ENCODE data around the gene ZKSCAN3.
"Not testable (repeated sequence)": the region's sequence is repeated elsewhere in the genome, so short reads cannot be mapped to it uniquely, and the experiment has no call there.

Gene ZKSCAN3

DNA sequence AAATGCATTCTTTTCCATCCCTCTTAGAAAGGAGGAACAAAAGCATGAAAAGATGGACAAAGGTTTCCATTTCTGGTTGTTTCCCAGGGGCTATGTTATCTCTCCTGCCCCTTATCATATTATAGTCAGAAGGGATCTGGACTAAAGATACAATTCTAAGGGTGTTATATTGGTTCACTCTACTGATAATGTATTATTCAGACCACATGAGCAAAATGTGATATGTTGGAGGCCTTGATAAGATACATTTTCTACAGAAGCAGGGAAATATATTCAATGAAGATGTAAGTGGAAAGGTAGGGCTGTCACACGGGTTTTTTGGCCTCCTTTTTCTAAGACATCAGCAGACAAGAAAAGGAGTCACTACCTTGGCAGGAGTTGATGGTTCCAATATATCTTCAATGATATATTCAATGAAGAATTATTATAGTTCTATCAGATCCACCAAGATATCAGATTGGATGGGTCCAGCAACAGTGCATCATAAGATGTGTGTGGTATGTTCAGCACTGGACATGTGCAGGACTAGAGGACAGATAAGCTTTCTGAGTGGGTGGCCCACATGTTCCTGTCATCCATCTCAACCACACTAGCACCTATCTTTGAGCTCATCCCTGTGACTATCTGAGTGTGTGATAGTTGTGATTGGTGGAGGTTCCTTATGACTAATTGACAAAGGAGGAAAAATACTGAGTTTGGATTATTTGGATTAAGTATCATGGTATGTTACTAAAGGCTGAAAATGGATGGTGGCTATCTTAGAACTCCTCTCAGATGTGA is 5.7 kb upstream of the ZKSCAN3 start:
- no peak for DNase-seq

DNA sequence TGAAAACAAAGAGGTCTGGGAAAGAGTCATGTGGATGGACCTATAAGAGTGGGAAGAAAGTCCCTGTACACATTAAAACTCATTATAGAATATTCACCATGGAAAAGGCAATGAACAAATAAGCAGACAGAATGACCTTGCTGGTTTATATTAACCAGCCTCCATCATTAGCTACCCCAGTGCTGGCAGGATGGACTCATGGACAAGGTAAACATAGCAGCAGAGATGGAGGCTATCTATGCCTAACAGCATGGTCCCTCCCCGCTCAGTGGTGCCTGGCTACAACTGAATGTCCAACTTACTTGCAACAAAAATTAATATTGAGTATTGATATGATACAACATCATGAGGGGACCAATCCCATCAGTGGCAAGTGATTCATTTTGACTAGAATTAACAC is 4.5 kb upstream of the ZKSCAN3 start:
- DNase-seq, result no peak

DNA sequence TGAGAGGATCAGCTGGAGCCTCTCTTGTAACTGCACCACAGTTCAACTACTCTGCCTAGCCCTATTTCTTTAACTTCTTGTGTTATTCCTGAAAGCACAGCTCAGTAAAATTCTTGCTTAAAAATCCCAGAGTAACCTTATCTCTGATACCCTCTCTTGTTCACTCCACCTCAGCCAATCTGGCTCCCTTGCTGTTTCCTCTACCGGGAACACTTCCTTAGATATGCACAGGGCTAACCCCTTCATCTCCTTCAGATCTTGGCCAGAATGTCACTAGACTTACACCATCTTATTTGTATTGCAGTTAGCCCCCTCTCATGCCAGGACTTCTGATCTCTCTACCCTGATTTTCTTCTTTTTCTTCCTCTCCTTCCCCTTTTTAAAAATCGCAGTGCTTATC is 2.6 kb upstream of the ZKSCAN3 start:
- no peak for DNase-seq

DNA sequence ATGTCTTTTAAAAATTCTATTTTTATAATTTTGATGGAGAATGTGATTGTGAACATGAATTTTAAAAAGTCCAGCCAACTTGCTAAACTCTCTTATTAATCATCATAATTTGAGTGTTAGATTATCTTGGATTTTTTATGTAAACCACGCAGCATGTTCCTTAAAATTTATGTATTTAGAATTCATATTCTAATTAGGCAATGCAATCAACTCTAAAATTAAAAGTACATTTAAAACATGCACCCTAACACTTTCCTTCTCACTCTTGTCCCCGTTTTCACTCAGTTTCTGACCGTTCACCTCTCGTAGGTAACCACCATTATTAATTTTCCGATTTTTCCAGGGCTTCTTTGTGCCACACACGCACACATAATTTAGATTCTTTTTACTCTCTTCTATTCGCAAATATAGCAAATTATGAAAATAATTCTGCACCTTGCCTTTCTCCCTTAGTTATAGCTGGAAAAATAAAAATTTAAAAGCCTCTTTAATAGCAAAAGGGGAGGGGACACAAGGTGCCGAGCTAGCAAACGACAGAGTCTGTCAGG is 329 bp upstream of the ZKSCAN3 start:
- no peak for DNase-seq

DNA sequence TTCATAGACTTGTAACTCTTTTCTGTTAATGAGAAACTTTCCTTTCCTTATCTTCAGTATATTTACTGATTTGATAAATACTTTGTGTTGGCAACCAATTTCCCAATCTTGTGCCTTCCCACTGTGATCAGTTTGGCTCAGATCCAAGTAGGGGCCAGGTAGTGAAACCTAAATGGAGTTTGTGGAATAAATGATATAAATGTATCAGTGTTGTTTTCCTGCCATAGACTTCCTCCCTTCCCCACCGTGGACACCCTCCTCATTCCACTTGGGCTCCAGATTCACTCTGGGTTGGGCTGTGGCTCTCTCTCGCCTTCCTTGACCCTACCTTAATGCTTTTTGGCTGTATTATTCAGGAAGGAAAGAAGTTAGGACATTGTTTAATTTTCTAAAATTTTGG is 1.3 kb downstream of the ZKSCAN3 start:
- DNase-seq, result no peak

DNA sequence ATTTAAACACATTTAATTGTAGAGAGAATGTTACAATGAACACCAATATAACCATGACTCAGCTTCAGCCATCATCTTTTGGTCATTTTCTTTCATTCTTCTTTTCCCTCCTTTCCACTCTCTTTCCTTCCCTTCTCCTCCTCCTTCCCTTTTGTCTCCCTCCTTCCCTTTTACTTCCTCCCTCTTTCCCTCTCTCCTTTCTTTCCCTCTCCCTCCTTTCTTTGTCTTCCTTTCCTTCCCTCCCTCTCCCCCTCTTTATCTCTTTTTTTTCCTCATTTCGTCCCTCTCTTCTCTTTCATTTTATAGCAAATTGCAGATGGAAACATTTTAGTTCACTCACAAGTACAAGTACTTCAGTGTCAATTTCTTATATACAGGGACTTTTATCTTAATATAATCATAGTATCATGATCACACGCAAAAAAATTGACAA is 1.8 kb downstream of the ZKSCAN3 start:
- DNase-seq, result no peak

DNA sequence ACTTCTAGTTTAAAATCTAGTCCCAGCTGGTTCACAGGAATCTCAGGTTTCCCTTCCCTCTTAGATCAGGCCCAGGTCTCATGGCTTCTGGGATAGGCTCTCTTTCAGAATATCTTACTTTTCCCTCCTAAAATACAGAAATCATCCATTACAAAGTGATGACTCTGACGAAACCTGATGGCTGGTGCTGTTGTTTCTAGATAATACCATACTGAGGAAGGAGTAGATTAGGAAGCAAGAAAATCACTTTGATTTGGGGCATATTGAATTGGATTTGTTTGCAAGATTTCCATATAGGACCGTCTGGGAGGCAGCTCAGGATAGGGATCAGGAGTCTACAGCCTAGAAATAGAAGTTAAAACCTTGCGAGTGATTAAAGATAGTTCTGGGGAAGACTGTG is 3.6 kb downstream of the ZKSCAN3 start:
- DNase-seq, result no peak

DNA sequence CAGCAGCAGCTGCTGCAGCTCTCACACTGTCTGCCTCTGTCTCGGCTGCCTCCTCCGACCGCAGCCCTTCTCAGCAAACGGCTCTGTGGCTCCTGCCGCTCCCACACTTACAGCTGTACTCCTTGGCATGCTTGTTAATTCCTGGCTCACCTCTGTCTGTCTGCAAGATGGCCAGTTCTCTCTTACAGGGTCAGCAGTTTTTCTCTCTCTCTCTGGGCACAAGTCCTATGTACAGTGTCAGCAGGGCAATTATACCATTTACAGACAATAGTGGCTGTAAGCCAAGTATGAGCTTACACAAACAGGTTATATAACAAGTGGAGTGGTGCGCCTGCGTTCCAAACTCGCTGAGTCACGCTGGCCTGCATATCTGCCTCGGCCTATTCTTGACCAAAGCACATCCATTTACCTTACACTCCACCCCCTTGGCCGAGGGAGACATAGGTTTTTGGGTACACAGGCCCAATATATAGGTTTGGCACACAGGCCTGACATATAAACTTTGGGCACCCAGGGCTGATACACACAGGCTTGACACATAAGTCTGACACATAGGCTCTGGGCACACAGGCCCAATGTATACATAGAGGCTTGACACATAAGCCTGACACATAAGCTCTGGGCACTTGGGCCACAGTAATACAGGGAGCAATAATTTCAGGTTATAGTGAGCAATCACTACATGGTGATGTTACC is 4.4 kb downstream of the ZKSCAN3 start:
- DNase-seq, result no peak

DNA sequence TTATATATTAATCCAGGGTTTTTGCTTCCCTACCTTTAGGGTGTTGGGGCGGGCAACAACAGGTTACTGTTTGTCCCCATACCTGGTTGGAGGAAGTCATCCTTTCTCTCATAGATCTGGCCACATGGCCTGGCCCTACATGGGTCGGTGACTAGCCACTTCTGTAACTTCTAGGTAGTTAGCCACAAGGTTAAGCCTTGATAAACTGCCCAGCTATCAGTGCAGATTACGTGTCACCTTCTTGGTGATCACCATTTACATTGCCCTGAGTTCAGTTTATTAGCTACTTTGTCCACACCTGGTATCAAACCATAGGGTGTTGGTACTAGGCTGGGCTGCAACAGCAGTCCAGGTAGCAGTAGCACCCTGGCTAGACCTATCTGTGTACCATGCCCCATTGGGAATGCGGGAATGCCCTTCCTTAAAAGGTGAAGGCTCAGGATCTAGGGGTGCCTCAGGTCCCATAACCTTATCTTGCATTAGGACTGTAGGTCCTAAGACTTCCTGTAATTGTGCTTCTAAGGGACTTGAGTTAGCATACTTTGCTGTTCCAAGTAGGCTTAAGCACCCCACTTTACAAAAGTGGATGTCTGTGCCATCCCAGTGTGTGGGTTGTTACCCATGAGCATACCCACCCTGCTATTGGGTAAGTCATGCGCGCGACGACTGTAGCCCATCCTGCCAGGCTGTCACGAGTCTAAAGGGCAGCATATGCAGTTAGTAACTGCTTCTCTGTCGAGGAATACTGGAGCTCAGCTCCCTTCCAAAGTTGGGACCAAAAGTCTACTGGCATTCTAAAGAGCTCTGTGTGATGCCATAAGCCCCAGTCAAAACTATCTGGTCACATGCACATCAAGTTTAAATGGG is 5.2 kb downstream of the ZKSCAN3 start:
- no peak for DNase-seq

DNA sequence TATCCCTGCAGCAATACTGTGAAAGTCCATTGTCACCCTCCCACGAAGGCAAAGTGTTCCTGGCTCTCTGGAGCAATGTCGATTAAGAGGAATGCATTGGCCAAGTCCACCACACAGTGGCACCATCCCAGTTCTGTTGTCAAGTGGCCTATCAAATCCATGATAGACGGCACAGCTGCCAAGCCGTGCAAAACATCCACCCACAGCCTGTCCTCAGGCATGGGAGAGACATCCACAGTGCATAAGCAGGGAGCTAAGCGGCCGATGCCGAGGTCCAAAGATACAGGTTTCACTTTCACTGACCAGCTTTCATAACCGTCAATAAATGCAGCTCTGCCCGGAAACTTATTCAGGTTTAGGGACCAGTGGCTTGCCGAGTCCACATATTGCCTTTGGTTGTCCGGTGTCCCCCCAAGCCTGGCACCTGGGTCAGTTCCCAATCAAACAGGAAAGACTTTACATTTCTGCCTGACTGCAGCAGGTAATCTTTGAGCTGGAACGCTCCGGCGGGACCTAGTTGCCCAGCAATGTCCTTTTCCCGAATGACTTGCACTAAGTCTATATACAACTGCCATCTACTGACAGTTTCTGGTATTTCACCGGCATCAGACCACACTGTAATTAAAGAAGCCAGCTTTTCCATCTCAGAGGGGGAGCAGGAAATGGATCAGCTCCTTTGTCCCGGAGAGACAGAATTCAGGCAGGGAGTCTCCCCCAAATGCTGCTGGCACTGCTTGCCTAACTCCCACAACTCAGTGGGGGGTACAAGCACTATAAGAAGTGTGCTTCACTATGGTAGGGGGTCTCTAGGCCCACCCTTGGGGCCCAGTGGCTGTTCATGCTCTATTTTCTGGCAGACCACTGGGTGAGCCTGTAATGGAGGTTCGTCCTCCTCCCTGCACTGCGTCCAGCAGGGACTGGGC is 6.3 kb downstream of the ZKSCAN3 start:
- DNase-seq, result peak; percentile 80

DNA sequence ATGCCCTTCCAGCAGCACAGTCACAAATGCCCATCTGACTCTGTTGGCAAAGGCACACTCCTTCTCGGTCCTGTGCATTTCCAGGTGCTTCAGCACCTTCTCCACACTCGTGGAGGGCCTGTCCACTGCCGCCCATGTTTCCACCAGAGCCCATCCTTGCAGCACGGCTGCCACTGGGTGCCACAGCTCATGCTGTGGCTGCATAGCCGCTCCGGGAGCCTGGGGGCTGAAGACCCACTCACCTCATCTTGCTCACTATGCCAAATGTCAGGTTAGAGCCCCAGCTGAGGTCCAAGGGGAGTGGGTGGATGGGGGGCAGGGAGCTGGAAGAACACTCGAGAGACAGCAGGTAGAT is 6.9 kb downstream of the ZKSCAN3 start:
- no peak for DNase-seq

DNA sequence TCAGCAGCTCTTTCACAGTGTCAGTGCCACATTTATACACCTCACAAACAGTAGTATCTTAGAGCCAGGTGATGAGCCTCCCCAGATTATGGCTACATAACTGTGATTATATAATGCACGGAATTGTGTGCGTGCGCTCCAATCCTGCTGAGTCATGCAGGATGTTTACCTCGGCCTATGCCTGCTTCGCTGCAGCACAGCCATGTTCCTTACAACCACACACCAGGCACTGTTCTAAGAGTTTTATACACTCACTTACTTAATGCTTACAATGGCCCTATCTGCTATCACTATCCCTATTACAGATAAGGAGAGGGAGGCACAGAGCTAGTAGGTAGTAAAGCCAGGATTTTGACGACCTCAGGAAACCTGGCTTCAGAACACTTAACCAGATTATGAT is 7.3 kb downstream of the ZKSCAN3 start:
- no peak for DNase-seq

DNA sequence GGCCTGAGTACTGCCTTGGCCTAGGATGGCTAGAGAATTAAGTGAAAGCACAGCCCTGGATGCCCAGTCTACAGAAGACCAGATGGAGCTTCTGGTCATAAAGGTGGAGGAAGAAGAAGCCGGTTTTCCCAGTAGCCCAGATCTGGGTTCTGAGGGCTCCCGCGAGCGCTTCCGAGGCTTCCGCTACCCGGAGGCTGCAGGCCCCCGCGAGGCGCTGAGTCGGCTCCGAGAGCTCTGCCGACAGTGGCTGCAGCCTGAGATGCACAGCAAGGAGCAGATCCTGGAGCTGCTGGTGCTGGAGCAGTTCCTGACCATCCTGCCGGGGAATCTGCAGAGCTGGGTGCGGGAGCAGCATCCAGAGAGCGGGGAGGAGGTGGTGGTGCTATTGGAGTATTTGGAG is 9.8 kb downstream of the ZKSCAN3 start:
- not testable (repeated sequence) for DNase-seq

DNA sequence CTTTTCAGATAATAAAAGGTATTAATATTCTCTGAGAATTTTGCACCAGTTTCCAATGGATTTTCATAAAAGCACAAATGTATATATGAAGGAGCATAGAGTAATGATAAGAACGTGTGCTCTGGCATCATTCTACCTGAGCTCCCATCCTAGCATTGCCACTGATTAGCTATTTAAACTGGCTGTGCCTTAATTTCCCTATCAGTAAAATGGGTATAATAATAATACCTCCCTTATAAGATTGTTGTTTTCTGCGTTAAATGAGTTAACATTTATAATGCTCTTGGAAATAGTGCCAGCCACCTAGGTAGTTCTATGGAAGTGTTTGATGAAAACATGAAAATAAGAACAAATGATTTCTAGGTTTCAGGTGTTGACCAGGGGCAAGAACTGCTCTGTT is 11.2 kb downstream of the ZKSCAN3 start:
- DNase-seq, result no peak

DNA sequence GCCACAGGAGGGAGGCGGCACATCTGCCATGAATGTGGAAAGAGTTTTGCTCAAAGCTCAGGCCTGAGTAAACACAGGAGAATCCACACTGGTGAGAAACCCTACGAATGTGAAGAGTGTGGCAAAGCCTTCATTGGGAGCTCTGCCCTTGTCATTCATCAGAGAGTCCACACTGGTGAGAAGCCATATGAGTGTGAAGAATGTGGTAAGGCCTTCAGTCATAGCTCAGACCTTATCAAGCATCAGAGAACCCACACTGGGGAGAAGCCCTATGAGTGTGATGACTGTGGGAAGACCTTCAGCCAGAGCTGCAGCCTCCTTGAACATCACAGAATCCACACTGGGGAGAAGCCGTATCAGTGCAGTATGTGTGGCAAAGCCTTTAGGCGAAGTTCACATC is 15.8 kb downstream of the ZKSCAN3 start:
- not testable (repeated sequence) for DNase-seq

DNA sequence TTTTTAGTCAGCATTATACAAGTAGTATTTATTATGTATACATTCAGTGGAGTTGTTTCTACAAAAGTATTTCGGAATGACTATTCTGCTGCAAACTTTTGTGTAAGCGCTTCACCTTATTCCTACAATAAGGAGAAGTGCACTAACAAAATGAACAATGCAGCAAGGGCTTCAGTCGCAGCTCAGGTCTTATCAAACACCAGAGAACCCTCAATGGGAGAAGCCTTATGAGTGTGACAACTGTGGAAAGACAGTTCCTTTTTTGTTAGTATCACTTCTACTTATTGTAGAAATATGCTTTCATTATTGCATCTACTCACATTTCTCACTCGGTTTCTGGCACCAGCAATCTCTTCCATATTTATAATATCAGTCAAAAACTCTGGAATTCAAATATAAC is 18.8 kb downstream of the ZKSCAN3 start:
- DNase-seq, result no peak

DNA sequence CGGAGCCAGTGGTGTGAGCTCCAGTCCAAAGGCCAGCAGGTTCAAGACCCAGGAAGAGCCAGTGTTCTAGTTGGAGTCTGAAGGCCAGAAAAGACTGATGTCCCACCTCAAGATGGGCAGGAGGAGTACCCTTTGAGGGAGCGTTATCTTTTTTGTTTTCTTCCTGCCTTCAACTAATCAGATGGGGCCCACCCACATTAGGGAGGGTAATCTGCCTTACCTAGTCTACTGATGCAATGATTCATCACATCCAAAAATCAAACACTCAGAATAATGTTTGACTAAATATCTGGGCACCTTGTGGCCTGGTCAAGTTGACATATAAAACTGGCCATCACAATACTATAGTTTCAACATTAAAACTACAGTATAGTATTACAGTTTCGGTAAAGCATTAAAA is 19.7 kb downstream of the ZKSCAN3 start:
- DNase-seq, result no peak

DNA sequence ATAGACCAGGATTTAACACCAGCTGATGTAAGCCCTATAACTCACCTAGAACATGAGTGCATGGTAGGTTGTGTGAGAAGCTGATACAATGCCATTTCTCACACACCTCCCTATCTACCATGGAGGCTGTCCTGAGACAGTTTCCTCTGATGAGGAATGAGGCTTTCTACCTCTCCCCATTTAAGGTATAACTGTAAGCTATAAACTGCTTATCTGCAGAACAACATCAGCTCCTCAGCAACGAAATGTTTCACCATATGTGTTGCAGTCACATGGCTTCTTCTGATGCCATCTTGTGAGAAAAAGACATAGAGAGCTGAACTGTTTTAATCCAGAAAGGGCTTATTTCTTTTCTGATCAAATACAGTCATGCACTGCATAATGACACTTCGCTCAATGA is 20.7 kb downstream of the ZKSCAN3 start:
- no peak for DNase-seq

DNA sequence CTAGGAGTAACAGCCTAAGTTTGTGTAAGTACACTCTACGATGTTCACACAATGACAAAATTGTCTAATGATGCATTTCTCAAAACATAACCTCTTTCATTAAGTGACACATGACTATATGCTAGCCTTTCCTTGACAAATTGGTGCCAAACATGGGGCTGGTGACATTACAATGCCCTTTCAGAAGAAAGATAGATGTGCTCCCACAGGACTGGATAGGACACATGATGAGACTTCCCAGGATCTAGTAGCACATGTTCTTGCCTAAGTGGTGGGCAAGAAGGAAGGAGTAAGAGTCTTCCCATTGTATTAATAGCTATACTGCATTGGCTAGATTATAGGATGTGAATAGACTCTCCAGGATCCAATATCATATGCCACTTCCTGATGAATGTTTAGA is 21.5 kb downstream of the ZKSCAN3 start:
- no peak for DNase-seq

DNA sequence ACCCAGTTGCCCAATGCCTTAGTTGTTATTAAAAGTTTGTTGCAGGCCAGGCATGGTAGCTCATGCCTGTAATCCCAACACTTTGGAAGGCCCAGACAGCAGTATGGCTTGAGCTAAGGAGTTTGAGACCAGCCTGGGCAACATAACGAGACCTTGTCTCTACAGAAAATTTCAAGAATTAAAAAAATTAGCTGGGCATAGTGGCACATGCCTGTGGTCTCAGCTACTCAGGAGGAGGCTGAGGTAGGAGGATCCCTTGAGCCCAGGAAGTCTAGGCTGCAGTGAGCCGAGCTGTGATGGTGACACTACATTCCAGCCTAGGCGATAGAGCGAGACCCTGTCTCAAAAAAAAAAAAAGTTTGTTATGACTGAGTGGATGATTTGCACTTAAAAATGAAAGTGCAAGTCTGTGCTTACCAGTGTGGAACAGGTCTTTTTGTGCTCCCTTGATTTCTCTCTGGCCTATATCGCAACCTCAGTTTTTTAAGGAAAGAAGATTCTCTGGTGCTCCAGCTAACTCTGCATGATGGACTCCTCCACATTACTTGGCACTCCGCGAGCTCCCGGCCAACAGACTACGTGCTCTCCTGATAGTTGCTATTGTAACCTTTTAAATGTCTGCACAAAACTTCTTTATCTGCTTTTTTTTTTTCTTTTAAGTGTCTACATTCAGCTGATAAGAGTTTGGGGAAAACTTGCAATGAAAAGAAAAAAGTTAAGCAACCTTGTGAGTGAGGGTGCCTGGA is 22.1 kb downstream of the ZKSCAN3 start:
- DNase-seq, result no peak

DNA sequence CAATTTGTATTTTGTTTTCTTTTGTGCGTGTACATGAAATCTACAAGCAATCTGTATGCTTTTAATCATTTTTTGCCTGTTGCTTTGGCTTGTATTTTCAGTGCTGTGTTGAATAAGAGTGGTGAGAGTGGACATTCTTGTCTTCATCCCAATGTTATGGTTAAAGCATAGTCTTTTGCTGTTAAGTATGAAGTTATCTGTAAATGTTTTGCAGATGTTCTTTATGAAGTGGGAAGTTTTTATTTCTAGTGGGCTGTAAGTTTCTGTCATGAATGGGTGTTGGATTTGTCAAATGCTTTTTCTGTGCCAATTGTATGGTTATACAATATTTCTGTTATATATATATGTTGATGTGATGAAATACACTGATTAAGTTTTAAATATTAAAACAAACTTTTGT is 24.2 kb downstream of the ZKSCAN3 start:
- DNase-seq, result no peak

DNA sequence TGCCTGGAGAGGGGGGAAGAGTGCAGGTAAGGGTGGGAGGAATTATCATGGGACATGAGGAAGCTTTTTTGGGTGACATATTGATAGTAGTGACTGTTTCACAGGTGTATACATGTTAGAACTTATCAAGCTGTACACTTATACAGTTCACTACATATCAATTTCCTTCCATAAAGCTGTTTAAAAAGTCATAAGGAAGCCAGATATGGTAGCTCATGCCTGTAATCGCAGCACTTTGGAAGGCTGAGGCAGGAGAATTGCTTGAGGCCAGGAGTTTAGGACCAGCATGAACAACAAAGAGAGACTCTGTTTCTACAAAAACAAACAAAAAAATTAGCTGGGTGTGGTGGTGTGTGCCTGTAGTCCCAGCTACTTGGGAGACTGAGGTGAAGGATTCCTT is 28.1 kb downstream of the ZKSCAN3 start:
- no peak for DNase-seq
